Activated CD8-positive, alpha-beta memory T cell treated with anti-CD3 and anti-CD28 coated beads, Interleukin-2, amount 10 ng/mL, durations not matched to agents 7 days and 5 days (primary cell): ENCODE measurements around the gene SRSF11. TPM values are rescaled to one million over a fixed set of nuclear protein-coding genes. Genes with fewer than 3 reads are reported as not detected.
A peak's percentile ranks its signal among the peaks of the same experiment; 100 is the strongest.

ENCODE experiments used
- ATAC-seq: fragments of 150-1000 bp; cut with Tn5 transposase; one replicate; pipeline ENCODE4 v1.10.0; 2021; ENCODE audit warnings: moderate library complexity
- CTCF ChIA-PET: fragments of 350-600 bp; sonication (Branson Sonifier 250); formaldehyde crosslinking; loops from one replicate; lab custom pipeline; 2021; ENCODE audit warnings: antibody characterized with exemption; lab: Charles Lee
- DNase-seq: peaks from one replicate; pipeline ENCODE4 v3.0.0-alpha.2; 2020
- H3K27ac Mint-ChIP-seq: one replicate; pipeline ENCODE4 v1.8.0; 2021; ENCODE audit warnings: mild to moderate bottlenecking, mixed read lengths
- H3K27me3 Mint-ChIP-seq: one replicate; pipeline ENCODE4 v1.8.0; 2021; ENCODE audit warnings: mixed read lengths
- H3K36me3 Mint-ChIP-seq: one replicate; pipeline ENCODE4 v1.8.0; 2021; ENCODE audit warnings: mild to moderate bottlenecking, mixed read lengths
- H3K4me1 Mint-ChIP-seq: one replicate; pipeline ENCODE4 v1.8.0; 2021; ENCODE audit warnings: mixed read lengths
- H3K4me3 Mint-ChIP-seq: one replicate; pipeline ENCODE4 v1.8.0; 2021; ENCODE audit warnings: mild to moderate bottlenecking, moderate library complexity, mixed read lengths
- H3K9me3 Mint-ChIP-seq: one replicate; pipeline ENCODE4 v1.8.0; 2022; ENCODE audit warnings: low read depth, mixed read lengths
- total RNA-seq, 2 experiments: library from RNA; stranded (reverse); gene quantifications; one replicate each; pipeline ENCODE4 v1.2.3, GENCODE V29; 2021

Gene SRSF11
- total RNA-seq, 2 experiments from 2014 or later, result 190 to 196 TPM

GRCh38 chr1:70293186-70293843 is 72.1 kb downstream of the SRSF11 start:
- ATAC-seq (no peak), DNase-seq (no peak)
- Mint-ChIP-seq H3K4me3 (no peak overlapping the region), H3K27me3 (no peaks in the 10 kb centered on the region), H3K27ac (no peak overlapping the region), H3K36me3 (peaks cover 31% of the 10 kb centered on the region), H3K4me1 (no peaks in the 10 kb centered on the region), H3K9me3 (no peaks in the 10 kb centered on the region)
- CTCF ChIA-PET, result no interaction called here

- no peak for ATAC-seq
Observed at GRCh38 chr1:70295749-70296148, 74.6 kb downstream of the SRSF11 start.

GRCh38 chr1:70299472-70299871 is 78.3 kb downstream of the SRSF11 start:
- Mint-ChIP-seq H3K4me1 (no peaks in the 10 kb centered on the region), H3K9me3 (no peaks in the 10 kb centered on the region), H3K27me3 (no peaks in the 10 kb centered on the region), H3K27ac (peak overlapping the region; percentile 3), H3K36me3 (peaks cover 12% of the 10 kb centered on the region), H3K4me3 (no peak overlapping the region)
- DNase-seq, result no peak
- ATAC-seq, result no peak
- CTCF ChIA-PET, result no interaction called here

More at GRCh38 chr1:70295749-70296148, 74.6 kb downstream of the SRSF11 start:
- Mint-ChIP-seq H3K27ac (no peak overlapping the region), H3K36me3 (peaks cover 27% of the 10 kb centered on the region), H3K4me3 (no peak overlapping the region), H3K27me3 (no peaks in the 10 kb centered on the region), H3K4me1 (no peaks in the 10 kb centered on the region), H3K9me3 (no peaks in the 10 kb centered on the region)
- no peak for DNase-seq
- CTCF ChIA-PET, result no interaction called here

Other genes starting within 250 kb of the SRSF11 start
- gene LRRC40, start 15.8 kb upstream of the SRSF11 start, total RNA-seq, result 10 to 100 TPM; 17.9 to 20.9 TPM
- 10 to 100 TPM; 24.7 to 26.2 TPM for gene ANKRD13C, start 133.3 kb downstream of the SRSF11 start, total RNA-seq
- 10 to 100 TPM in 1 of 2 experiments, 1 to 10 TPM in 1; 9.1 to 13.1 TPM for gene CTH, start 189.9 kb downstream of the SRSF11 start, total RNA-seq